Activated naive CD8-positive, alpha-beta T cell treated with anti-CD3 and anti-CD28 coated beads, Interleukin-2, amount 10 ng/mL, durations not matched to agents 7 days and 5 days (primary cell): Measurements from ENCODE around the gene SPINK6. TPM values are rescaled to one million over a fixed set of nuclear protein-coding genes. Genes with fewer than 3 reads are reported as not detected.

Source experiments
- ATAC-seq: fragments of 150-1000 bp; cut with Tn5 transposase; one replicate; pipeline ENCODE4 v1.10.0; 2021; ENCODE audit warnings: low read depth, moderate library complexity
- POLR2A ChIA-PET: fragments of 350-600 bp; sonication (Branson Sonifier 250); formaldehyde crosslinking; loops from one replicate; lab custom pipeline; 2021; ENCODE audit warnings: antibody characterized with exemption; lab: Charles Lee
- DNase-seq: peaks from one replicate; pipeline ENCODE4 v3.0.0; 2021
- H3K27ac Mint-ChIP-seq: one replicate; pipeline ENCODE4 v1.8.0; 2022; ENCODE audit warnings: mild to moderate bottlenecking, mixed read lengths
- H3K27me3 Mint-ChIP-seq: one replicate; pipeline ENCODE4 v1.8.0; 2022; ENCODE audit warnings: mild to moderate bottlenecking, moderate library complexity, mixed read lengths
- H3K36me3 Mint-ChIP-seq: one replicate; pipeline ENCODE4 v1.8.0; 2021; ENCODE audit warnings: mild to moderate bottlenecking, mixed read lengths
- H3K4me1 Mint-ChIP-seq: one replicate; pipeline ENCODE4 v1.8.0; 2021; ENCODE audit warnings: mixed read lengths
- H3K4me3 Mint-ChIP-seq: one replicate; pipeline ENCODE4 v1.8.0; 2022; ENCODE audit warnings: mild to moderate bottlenecking, moderate library complexity, mixed read lengths
- H3K9me3 Mint-ChIP-seq: one replicate; pipeline ENCODE4 v1.8.0; 2021; ENCODE audit warnings: mixed read lengths
- total RNA-seq, 2 experiments: library from RNA; stranded (reverse); gene quantifications; one replicate each; pipeline ENCODE4 v1.2.3, GENCODE V29; 2021

The SPINK6 gene
- not detected for total RNA-seq

GRCh38 chr5:148202531-148203203, at the start of gene SPINK6:
Gene SPINK6, plus strand, starts transcription at chr5:148203042. Its CDS starts 55 bp downstream, at chr5:148203097.
- Mint-ChIP-seq H3K36me3 (no peaks in the 10 kb centered on the region), H3K9me3 (no peaks in the 10 kb centered on the region), H3K4me1 (no peaks in the 10 kb centered on the region), H3K27ac (no peak within 1 kb of the TSS), H3K4me3 (no peak within 1 kb of the TSS), H3K27me3 (peaks cover 17% of the 10 kb centered on the region)
- POLR2A ChIA-PET: no interaction called here
- ATAC-seq (no peak), DNase-seq (no peak)

- Mint-ChIP-seq H3K9me3 (no peaks in the 10 kb centered on the region), H3K36me3 (no peaks in the 10 kb centered on the region), H3K27me3 (no peaks in the 10 kb centered on the region), H3K4me1 (no peaks in the 10 kb centered on the region), H3K27ac (no peak overlapping the region), H3K4me3 (no peak overlapping the region)
- POLR2A ChIA-PET: no interaction called here
- ATAC-seq: no peak
- no peak for DNase-seq
Measured at GRCh38 chr5:148156609-148157008, 46.2 kb upstream of the SPINK6 start.

- no peak for ATAC-seq
- H3K27ac Mint-ChIP-seq: no peak overlapping the region
- no peaks in the 10 kb centered on the region for H3K4me1 Mint-ChIP-seq
- H3K9me3 Mint-ChIP-seq: no peaks in the 10 kb centered on the region
- DNase-seq: no peak
- H3K36me3 Mint-ChIP-seq: no peaks in the 10 kb centered on the region
- POLR2A ChIA-PET: no interaction called here
- H3K27me3 Mint-ChIP-seq: peaks cover 3% of the 10 kb centered on the region
- no peak overlapping the region for H3K4me3 Mint-ChIP-seq
Measured at GRCh38 chr5:148162038-148162437, 40.8 kb upstream of the SPINK6 start.

- DNase-seq: no peak
- POLR2A ChIA-PET: no interaction called here
- ATAC-seq: no peak
- H3K4me1 Mint-ChIP-seq: no peaks in the 10 kb centered on the region
- H3K27me3 Mint-ChIP-seq: peaks cover 3% of the 10 kb centered on the region
- H3K4me3 Mint-ChIP-seq: no peak overlapping the region
- H3K27ac Mint-ChIP-seq: no peak overlapping the region
- H3K36me3 Mint-ChIP-seq: no peaks in the 10 kb centered on the region
- no peaks in the 10 kb centered on the region for H3K9me3 Mint-ChIP-seq
Measured at GRCh38 chr5:148163345-148163744, 39.5 kb upstream of the SPINK6 start.

- Mint-ChIP-seq H3K27ac (no peak overlapping the region), H3K4me3 (no peak overlapping the region), H3K4me1 (no peaks in the 10 kb centered on the region), H3K36me3 (no peaks in the 10 kb centered on the region), H3K27me3 (peaks cover 4% of the 10 kb centered on the region), H3K9me3 (no peaks in the 10 kb centered on the region)
- POLR2A ChIA-PET: no interaction called here
- DNase-seq (no peak), ATAC-seq (no peak)
Measured at GRCh38 chr5:148166550-148167283, 36.1 kb upstream of the SPINK6 start.

- Mint-ChIP-seq H3K27ac (no peak within 1 kb of the TSS), H3K4me1 (no peaks in the 10 kb centered on the region), H3K4me3 (no peak within 1 kb of the TSS), H3K36me3 (no peaks in the 10 kb centered on the region), H3K9me3 (no peaks in the 10 kb centered on the region), H3K27me3 (peaks cover 13% of the 10 kb centered on the region)
- DNase-seq: no peak
- no peak for ATAC-seq
- POLR2A ChIA-PET: no interaction called here
Measured at GRCh38 chr5:148168246-148168645, 34.6 kb upstream of the SPINK6 start, which contains the start of gene SPINK14. Gene SPINK14, plus strand, starts transcription at chr5:148168546. Its CDS starts 1,187 bp downstream, at chr5:148169733.

- H3K36me3 Mint-ChIP-seq: no peaks in the 10 kb centered on the region
- H3K4me3 Mint-ChIP-seq: no peak overlapping the region
- peaks cover 26% of the 10 kb centered on the region for H3K27me3 Mint-ChIP-seq
- DNase-seq: no peak
- no peak overlapping the region for H3K27ac Mint-ChIP-seq
- H3K9me3 Mint-ChIP-seq: no peaks in the 10 kb centered on the region
- no peaks in the 10 kb centered on the region for H3K4me1 Mint-ChIP-seq
- no peak for ATAC-seq
- POLR2A ChIA-PET: no interaction called here
Measured at GRCh38 chr5:148172377-148172776, 30.5 kb upstream of the SPINK6 start.

DNA sequence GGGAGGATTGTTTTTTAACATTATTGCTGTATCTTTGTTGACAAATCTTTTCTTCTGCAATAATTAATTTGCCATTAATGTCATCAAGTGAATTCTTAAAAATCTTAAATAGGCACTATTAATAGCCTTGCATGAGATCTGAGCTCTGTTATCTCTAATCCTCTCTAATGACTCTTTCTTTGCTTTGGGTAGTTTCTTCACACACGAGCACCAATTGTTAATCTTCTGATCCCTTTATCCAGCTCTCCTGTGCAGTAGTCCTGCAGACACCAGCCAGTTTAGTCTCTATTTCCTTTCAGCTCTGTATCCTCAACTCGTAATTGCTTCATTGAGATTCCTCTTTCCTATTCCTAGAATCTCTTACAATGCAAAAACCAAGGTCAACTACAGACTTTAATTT, 26.4 kb upstream of the SPINK6 start:
- DNase-seq (no peak), ATAC-seq (no peak)
- Mint-ChIP-seq H3K4me3 (no peak overlapping the region), H3K36me3 (no peaks in the 10 kb centered on the region), H3K27me3 (peaks cover 27% of the 10 kb centered on the region), H3K27ac (no peak overlapping the region), H3K9me3 (no peaks in the 10 kb centered on the region), H3K4me1 (no peaks in the 10 kb centered on the region)
- POLR2A ChIA-PET: no interaction called here

DNA sequence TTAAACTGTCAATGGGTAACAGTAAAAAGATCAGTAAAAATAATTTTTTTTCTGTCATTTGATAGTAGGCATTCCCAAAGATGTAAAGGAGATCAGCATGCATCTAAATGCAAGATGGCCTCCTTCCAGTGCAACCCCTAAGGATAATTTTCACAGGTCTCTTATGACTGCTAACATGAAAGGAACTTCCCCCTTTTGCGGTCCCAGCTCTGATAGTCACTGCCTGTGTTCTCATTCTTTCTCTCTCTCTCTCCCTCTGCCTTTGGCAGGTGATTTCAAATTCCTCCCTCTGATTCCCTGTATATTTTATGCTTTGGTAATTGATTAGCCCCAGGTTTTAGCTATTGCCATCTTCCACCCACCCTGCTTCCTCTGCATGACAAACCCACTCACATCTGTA, 25.6 kb upstream of the SPINK6 start:
- Mint-ChIP-seq H3K27me3 (peaks cover 25% of the 10 kb centered on the region), H3K9me3 (no peaks in the 10 kb centered on the region), H3K36me3 (no peaks in the 10 kb centered on the region), H3K4me1 (no peaks in the 10 kb centered on the region), H3K27ac (no peak overlapping the region), H3K4me3 (no peak overlapping the region)
- POLR2A ChIA-PET: no interaction called here
- DNase-seq: no peak
- no peak for ATAC-seq

GRCh38 chr5:148179234-148179824, 23.5 kb upstream of the SPINK6 start:
- Mint-ChIP-seq H3K9me3 (no peaks in the 10 kb centered on the region), H3K27ac (no peak overlapping the region), H3K36me3 (no peaks in the 10 kb centered on the region), H3K27me3 (peaks cover 21% of the 10 kb centered on the region), H3K4me3 (no peak overlapping the region), H3K4me1 (no peaks in the 10 kb centered on the region)
- POLR2A ChIA-PET: no interaction called here
- DNase-seq (no peak), ATAC-seq (no peak)

DNA sequence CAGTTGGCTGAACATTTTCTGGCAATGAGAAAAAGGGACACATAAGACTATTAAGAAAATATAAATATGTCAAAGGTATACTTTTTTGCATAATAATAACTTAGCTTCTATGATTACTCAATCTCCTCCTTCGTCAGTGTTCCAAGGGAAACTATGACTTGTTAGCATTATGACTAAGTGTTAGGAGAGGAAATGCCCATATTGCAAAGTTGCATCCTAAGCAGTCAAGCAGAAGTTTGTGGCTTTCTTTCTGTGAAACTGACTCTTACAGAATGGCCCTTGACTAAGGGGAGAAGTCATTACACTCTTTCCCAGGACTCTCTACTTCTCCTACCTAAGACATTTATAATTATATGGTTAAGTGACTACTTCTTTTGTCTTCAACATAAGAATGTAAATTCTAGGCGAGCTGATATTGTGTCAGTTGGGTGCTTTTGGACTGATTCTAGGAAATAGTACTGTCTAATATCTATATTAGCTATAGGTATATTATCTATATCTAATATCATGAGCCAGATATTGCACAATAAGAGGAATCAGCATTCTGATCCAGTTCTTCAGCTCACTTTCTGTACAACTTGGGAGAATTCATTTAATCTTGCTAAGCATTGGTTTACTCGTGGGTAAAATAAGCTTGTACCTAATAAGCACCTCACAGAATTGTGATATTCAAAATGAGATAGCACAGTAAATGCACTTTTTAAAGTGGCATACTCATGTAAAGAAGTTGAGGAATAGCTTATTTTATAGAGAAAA, 16.4 kb upstream of the SPINK6 start:
- H3K4me1 Mint-ChIP-seq: peaks cover 2% of the 10 kb centered on the region
- POLR2A ChIA-PET: no interaction called here
- peak; percentile 26 for ATAC-seq

DNA sequence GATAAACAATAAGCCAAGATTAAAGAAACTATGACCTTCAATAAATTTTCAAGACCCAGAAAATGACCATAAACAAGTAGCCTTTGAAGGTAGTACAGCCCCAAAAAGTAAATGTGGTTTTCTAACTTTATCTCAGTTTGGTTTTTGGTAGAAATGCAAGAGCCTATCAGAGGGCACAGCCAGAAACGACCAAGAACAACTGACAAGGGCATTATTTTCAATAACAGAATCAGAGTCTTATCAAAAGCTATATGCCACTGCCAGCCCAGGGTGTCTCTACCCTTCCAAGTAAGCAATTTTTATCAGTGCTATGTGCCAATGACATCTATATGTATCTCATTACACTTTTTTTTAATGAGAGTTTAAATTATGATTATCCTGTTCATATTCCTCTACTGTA, 11.8 kb upstream of the SPINK6 start:
- POLR2A ChIA-PET: no interaction called here
- H3K9me3 Mint-ChIP-seq: no peaks in the 10 kb centered on the region
- no peak for ATAC-seq
- no peak for DNase-seq
- H3K27me3 Mint-ChIP-seq: peaks cover 7% of the 10 kb centered on the region
- no peak overlapping the region for H3K27ac Mint-ChIP-seq
- no peak overlapping the region for H3K4me3 Mint-ChIP-seq
- no peaks in the 10 kb centered on the region for H3K36me3 Mint-ChIP-seq
- H3K4me1 Mint-ChIP-seq: peaks cover 2% of the 10 kb centered on the region

More for the DNA sequence above, 16.4 kb upstream of the SPINK6 start:
- Mint-ChIP-seq H3K4me3 (no peak overlapping the region), H3K36me3 (no peaks in the 10 kb centered on the region), H3K27me3 (peaks cover 9% of the 10 kb centered on the region), H3K9me3 (no peaks in the 10 kb centered on the region), H3K27ac (no peak overlapping the region)
- DNase-seq: no peak

DNA sequence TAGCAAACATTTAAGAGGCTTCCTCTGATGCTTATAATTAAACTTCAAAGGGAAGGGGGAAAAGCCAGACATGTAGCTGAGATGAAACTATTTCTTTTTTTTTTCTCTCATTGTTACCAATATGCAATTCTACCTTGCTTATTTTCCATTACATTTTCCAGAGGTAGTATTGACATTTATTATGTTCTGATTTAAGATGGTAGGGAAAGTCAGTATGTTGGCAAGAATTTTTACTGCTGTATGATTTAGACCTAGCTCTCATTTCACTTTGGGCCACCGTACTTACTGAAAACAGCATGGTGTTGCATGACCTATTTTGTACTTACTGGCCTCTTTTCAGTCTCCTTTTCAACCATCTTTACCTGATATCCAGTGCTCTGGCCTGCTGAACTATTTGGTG, 9.6 kb upstream of the SPINK6 start:
- H3K27me3 Mint-ChIP-seq: peaks cover 10% of the 10 kb centered on the region
- ATAC-seq (no peak), DNase-seq (no peak)
- H3K36me3 Mint-ChIP-seq: no peaks in the 10 kb centered on the region
- POLR2A ChIA-PET: no interaction called here
- no peaks in the 10 kb centered on the region for H3K4me1 Mint-ChIP-seq
- no peaks in the 10 kb centered on the region for H3K9me3 Mint-ChIP-seq
- H3K4me3 Mint-ChIP-seq: no peak overlapping the region
- no peak overlapping the region for H3K27ac Mint-ChIP-seq
